Fibroblast of peridontal ligament (primary cell): ENCODE measurements around the gene TBC1D22A.

Source experiments
- DNase-seq: peaks from one replicate; pipeline ENCODE4 v3.0.0-alpha.2; 2010; ENCODE audit errors: extremely low read depth

Gene TBC1D22A

DNA sequence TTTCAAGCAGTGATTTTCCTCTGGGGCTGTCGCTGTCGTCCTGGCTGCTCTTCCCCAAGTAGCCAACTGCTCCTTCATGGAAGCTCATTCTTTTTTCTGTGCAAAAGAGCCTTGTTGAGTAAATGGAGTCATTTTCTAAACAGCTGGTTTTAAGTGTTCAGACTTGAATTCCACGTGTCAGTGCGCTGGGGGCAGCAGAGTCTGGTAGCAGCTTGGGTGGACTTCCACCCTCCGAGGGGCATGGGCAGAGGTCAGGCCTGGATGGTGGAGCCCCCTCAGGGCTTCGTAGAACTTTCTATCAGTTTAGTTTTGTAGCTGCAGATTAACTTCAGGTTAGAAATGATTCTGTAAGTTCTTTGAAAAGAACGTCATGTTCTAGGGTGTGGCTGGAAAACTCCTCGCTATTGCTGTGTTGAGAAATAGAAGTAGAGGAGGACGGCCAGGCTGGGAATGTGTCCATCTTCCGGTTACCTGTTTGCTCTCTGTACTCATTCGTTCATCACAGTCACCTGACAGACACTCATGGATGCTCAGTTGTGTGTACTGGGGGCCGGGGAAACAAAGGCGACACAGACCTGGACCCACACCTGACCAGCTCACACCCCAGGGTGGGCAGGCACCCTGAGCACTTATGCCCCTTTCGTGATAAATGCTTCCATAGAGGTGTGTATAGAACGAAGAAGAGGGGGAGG, 270.7 kb downstream of the TBC1D22A start:
- DNase-seq: no peak

DNA sequence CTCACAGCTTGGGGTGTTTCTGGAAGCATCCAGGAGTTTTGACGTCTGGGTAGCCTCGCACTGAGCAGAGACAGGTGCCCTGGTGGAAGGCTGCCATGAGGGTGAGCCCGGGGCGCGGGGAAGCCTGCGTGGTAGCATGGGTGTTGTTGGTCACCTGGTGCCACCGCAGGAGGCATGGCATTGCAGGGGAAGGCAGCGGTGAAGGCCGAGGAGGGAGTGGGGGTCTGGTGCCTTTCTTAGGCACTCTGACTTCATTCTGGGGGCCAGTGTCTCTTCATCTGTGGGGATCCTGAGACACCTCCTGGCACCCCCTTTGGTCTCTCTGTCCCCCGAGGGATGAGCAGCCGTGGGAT, 271.2 kb downstream of the TBC1D22A start:
- DNase-seq: no peak

DNA sequence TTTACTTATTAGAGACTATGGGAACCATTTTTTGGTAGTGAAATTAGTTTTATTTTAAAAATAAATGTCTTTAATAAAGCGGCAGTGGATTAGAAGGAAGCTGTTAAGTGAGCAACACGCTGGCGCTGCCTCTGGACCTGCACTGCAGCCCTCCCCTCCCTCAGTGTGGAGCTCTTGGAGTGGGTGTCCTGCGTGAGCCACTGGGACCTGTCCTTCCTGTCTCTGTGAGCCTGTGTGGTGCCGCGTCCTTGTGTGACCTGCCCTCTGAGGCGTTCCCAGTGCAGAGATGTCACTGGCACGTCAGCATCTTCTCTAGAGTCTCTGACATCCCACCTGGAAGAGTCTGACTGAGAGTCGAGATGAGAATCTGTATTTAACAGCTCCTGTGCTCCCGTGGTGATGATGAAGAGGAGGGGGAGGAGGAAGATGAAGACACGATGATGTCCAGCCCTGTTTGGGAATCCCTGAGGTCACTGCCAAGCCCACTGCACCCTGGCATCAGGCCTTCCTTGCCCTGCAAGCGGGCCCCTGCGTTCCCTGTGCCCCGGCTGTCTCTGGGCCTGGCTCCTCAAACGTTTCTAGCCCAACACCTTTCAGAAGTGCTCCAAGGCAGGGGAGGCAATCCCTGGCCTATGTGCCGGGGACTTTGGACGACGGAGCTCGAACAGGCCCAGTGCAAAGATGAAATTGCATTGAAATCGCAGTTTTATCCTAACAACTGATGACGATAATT, 271.8 kb downstream of the TBC1D22A start:
- no peak for DNase-seq

DNA sequence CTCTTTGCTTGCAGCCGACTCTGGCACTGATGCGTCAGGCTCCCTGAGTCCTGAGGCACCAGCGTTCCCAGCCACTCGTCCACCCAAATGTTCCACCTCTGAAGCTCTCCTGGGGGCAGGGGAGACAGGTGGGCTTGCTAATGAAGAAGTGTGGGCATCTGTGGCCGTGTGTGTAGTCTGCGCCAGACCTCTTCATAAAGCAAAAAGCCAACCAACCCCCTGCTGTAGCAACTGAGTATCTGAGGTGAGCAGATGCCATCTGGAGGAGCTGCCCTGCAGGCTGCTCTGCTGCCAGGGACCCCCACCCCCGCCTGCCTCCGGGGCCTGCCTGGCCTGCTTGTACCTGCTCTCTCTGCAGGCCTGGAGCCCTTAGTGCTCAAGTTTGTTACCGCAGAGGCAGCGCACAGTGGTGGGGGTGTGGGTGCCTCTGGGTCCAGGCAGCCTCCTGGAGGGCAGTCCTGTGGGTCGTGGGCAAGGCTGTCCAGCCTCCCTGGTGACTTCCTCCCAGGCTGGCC, 272.5 kb downstream of the TBC1D22A start:
- DNase-seq: no peak

DNA sequence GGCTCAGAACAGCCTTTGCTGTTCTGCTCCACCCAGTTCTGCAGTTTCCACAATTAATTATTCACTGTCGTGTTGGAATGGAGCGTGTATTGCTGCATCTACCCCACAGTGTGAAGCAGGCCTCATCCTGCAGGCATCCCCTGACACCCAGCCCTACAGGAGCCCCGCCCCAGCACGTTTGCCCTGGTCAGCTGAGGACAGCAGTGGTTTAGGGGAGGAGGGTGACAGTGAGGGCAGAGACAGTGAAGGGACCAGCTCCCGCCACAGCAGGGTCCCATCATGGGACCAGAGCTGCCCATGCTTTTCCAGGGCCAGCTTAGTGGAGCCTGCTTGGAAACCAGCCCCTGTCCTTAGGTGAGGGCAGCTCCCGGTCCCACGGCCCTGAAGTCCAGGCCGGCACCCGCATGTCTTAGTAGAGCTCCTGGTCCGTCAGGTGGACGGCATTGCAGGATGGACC, 273.0 kb downstream of the TBC1D22A start:
- DNase-seq: no peak

DNA sequence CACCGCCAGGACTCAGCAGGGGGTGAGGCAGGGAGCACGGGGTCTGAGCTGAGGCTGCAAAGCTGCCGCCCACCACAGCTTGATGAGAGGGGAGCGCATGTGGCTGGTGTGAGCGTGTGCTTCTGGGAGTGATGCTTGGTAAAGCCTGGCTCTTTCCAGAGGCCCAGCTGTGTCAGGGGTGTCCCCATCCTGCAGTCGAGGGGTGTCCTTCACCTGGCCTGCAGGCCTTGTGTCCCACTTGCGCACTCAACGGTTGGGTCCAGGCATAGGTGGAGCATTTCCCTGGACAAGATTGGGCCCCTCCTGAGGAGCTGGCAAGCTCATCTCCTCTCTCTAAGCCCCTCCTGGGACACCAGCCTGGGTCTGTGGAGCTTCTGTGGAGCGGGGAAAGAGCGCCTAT, 273.9 kb downstream of the TBC1D22A start:
- DNase-seq: no peak

DNA sequence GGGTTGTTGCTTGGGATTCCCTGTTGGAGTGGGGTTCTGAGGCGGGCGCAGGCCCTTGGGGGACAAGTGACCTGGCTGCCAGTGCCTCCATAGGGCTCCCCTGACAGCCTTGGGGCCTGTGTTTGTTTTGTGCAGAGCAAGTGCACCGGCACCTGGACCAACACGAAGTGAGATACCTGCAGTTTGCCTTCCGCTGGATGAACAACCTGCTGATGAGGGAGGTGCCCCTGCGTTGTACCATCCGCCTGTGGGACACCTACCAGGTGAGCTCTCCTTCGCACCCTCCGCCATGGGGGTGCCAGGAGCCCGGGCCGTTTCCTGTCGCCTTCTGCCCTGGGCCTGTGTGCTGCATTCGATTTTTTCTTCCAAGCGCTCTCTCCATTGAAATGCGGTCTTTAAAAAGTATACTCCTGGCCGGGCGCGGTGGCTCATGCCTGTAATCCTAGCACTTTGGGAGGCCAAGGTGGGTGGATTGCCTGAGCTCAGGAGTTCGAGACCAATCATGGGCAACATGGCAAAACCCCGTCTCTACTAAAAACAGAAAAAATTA, 274.6 kb downstream of the TBC1D22A start:
- no peak for DNase-seq

DNA sequence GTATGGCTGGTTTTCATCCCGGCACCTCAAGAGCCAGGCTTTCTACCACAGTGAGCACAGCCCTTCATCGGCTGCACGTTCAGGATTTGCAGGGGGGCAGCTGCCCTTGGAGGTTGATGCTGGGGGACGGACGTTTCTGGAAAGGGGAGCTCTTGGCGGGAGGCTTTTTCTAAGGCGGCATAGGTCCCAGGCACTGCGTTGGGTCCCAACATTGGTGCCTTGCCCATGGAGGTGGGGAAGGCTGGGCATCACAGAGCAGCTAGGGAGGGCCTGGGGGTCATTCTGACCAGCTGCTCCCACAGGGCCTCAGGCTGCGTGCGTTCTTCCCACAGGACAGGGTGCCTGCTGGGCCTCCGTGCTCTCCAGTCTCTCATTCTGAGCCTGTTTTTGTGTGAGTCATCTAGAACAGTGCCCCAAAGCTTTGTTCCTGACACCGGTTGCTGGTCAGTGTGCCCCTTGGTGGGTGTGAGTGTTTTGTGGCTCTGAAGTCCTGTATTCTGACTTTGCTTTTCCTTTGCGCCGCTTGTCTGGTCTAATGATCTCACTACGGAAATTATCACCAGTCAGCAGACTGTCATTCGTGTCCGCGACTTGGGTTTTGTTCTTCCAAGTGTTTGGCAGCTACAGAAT, 275.9 kb downstream of the TBC1D22A start:
- DNase-seq: no peak

DNA sequence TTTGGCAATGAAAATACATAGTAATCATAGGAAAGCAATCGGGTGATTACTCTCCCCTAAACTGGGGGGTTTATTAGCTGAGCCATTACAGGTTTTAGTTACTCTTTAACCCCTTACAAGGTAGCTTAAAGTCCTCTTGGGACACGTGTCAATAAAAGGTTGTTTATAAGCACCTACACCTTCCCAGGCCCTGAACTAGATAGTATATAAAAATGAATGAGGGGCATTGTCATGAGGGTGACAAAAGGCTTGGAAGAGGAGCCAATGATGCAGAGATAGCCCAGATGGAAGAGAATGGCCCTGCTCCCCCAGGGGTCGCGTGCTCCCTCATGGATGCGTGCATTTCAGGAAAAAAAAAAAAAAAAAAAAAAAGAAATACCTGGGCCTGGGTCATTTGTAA, 276.9 kb downstream of the TBC1D22A start:
- DNase-seq: no peak

DNA sequence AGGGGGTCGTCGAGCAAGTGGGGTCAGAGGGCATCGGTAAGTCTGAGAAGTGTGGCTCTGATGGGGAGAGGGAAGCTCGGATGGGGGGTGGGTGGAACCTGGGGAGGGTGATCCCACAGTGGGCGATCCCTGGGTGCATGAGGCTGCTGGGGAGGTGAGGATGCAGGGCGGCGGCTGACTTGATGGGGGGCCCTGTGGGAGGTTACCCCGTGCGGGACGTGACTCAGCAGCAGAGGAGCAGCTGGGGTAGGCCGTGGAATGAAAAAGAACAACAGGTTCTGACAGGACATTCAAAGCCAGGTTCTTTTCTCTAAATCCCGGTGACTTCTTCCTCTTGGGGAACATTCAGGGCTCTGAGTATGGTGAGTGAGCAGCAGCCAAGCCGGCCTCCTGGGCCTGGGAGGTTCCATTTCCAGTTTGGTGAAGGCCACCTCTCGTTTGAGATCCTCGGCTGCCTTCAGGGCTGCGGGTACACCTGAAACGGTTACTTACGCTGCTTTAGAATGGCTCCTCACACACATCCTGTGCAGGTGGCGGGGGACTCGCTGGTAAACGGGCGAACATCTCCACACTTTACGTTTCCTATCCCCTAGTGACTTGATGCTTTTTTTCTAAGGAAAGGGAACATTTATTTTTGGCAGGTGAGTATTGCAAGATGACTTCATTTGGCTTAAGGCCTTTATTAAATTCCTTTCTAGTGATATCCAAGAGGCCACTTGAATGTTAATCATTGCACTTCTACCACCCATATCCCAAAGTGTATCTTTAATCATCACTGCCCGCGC, 278.2 kb downstream of the TBC1D22A start:
- DNase-seq: no peak

DNA sequence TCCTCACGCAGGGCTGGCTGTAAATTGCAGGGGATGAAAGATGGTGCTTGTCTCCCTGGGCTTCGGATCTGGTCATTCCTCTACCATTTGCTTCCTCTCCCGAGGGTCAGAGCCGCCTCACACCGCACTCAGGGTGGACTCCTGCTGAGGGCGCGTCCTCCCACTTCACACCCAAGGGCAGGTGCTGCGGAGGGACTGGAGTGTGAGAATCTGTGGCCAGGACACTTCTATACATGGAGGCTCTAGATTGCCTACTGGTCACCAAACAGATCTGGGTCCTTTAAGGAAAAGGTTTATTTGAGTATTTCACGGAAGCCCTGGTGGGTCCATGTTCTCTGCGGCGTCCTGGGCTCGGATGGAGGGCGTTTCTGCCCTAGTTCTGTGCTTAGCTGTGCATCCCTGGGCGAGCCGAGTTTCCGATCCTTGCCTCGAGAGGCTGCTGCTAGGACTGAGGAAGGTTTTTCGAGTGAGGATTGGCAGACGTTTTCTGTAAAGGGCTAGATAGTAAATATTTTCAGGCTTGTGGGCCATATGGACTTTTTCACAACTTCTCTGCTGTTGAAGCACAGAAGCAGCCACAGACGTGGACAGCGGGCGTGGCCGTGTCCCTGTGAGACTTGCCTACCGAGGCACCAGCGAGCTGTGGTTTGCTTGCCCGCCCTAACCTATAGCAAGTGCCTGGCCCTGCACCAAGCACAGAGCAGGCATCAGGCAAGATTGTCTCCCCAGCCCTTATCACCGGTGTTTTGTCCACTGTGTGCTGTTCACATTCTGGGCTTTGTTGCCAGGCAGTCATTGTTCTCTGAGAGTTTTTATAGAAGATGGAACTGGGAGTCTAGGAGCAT, 279.0 kb downstream of the TBC1D22A start:
- no peak for DNase-seq

DNA sequence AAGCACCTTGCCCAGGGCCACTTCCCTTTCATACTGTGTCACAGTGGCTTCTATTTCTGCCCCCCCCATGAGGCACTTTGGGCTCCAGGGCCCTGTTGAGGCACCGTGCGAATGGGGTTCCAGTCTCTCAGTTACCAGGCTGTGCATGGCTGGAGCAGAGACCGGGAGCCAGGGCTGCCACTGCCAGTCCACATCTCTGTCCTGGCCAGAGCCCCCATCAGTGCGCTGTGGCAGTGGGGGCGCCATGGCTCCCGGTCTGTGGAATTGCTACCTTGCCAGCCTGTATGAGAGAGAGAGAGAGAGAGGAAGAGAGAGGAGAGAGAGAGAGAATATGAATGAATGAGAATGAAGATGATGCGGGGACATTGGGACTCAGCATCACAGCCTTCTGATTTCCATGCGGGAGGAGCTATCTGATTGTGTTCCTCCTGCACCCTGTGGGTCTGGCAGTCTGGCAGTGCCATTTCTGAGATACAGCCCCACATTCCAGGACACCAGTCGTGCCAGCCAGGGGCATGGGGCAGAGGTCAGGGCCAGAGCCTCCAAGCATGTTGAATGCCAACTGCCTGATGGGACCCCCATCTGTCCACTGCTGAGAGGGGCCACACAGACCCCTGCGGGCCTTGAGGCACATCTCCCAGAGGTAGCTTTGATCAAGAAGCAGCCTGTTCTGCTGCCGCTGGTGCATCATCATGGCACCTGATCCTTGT, 279.8 kb downstream of the TBC1D22A start:
- DNase-seq: no peak

DNA sequence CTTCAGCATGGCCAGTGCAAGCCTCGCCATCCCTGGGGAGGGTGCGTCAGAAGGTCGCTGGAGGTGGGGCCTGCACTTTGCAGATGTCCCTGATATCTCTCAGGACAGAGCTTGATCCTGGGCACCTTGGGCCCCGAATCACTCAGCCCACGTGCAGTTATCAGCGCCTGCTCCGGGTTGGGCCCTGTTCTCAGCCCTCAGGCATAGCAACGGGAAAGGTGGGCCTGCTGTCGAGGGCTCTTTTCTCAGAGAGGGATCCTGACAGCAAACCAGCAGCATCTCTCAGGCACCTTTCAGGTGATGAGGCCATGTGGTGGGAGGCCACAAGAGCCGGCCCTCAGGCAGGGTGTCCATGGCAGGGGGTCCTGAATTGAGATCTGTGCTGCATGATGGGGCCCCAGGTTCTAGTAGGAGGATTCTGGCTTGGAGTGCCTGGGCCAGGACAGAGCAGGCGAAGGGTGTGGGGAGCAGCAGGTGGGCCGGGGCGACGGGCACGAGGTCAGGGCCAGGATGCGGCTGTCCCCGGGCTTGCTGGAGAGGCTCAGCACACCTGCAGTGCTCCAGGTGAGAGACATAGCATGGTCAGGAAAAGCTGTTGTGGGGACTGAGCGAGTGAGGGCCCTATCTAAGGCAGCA, 280.5 kb downstream of the TBC1D22A start:
- no peak for DNase-seq

DNA sequence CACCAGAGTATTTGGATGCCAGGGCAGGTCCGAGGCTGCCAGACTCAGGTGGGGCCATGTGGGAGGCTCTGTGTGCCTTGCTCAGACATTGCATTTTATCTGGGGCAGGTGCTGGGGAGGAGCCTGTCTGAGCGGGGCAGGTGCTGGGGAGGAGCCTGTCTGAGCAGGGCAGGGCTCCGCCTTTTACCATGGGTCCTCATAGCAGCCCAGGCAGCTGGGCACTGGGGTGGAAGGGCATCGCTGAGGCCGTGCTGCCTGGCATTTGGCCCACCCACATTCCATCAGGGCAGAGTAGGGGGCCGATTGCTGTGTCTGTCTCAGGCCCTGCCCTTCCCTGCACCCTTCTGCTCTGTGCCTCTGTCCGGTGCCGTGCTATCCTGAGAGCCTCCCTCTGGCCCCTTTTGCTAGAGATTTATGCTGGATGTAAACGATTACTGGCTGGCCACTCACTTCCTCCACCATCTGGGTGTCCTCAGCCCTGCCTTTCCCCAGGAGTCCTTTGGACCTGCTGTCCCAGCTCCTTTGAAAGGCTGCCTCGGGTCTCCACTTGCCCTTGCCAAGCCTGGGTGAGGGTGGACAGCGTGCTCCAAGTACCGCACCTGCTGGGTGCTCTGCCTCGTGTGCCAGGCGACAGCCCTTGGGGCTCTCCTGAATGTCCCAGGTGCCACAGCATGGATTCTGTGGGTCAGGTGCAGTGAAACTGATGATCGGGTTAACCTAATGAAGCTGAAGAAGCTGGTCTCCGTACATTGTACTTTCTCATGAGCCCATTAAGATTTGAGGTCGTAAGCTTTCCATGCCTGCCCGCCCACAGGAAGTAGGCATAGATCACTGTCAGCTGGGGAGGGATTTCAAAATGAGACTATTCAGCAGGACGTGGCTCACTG, 281.6 kb downstream of the TBC1D22A start:
- no peak for DNase-seq

DNA sequence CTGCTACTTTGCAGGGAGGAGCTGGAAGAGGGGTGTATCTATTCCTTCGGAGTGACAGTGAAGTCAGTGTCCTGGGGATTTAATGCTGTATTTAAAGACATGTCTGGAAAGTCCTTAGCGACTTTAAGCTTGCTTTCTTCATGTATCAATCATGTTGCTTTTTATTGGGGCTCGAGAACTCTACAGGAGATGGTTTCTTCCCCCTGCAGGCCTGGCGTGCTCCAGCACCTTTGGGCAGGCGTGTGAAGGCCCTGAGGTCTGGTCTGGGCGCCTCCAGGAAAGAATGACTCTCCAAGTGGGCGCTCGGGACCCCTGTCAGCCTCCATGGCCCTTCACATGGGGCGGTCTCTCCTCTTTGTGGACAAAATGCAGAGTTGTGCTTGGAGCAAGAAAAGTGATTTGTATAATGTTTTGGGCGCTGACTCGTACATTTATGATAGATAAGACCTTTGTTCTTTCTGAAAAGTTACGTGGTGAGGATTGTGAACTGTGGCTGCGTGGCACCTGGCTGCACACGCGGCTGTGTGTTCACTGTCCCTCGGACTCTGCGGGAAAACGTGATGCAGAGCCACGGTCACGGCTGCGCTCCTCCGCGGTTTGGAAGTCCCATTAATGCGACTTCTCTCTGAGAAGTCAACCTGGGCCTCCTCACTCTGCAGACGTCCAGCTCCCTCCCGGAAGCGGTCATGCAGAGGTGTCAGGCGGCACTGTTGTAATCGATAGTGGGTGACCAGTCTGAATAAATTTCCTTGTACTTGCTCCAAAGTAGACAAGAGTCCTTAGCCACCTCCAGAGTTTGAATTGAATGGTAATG, 282.5 kb downstream of the TBC1D22A start:
- no peak for DNase-seq

DNA sequence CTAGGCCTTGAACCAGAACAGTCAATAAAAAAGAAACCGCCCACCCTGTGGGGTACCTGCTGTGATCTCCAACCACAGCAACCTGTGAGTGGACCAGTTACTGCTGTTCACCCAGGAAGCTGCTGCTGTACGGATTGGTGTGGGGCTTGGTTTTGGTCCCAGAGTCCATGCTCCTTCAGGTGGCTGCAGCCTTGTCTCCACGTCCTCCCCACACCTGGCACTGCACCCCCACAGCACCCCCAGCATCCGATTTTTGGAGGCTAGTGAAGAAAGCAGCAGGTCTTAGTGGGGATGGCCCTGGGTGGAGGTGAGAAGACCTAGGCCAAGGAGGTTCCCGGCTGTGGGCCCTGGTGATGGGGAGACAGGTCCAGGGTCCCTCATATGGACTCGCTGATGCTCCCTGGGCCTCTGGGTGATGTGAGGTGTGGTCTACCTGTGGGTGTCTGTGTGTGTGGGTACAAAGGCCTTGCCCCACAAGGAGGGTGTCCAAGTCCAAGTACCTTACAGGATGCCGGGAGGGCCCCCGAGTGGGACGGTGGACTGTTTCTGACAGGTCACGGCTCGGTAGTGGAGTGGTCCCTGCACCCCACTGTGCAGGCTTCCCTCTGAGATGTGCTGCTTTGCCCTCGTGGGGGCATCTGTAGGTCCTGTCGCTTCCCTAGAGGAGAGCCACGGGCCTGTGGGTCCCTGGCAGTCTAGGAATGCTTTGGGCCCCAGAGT, 283.4 kb downstream of the TBC1D22A start:
- no peak for DNase-seq

DNA sequence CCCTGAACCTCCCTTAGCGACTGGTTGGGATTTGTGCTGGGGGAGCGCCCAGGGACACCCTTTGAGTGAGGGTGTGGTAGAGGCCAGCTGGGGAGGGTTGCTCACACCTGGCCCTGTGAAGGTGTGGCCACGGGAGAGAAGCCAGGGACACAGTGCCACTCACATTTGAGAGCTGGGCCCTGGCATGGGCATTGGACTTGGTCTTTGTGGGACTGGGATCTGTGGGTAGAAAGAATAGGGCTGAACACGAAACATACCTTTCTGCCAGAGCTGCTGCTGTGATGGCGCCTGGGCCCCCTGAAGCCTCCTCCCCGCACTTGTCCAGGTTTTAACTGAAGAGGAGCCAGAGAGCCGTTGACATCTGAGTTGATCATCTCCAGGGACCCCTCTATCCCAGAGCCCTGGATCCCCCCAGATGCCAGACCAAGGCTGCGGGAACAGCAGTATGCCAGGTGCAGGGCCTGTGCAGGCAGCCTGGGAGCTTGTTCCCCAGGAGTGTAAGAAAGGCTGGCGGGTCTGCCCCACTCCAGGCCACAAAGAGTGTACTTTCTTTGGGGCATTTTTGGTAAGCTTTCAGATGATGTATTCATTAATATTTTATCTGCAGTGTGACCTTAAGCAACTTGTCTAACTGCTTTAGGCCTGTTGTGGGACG, 284.1 kb downstream of the TBC1D22A start:
- no peak for DNase-seq
